Activated CD4-positive, alpha-beta T cell treated with anti-CD3 and anti-CD28 coated beads, Interleukin-2, amount 50 U/mL, for 1 hour (primary cell): ENCODE results near the gene GTF2H2C.
"Not testable (repeated sequence)": the region's sequence is repeated elsewhere in the genome, so short reads cannot be mapped to it uniquely, and the experiment has no call there.

Experiments
- DNase-seq: peaks from one replicate; pipeline ENCODE4 v3.0.0-alpha.2; 2020

GTF2H2C gene

GRCh38 chr5:69568072-69568471 is 8.1 kb downstream of the GTF2H2C start:
- DNase-seq, result not testable (repeated sequence)

- not testable (repeated sequence) for DNase-seq
Observed at GRCh38 chr5:69583356-69583755, 23.4 kb downstream of the GTF2H2C start.

- not testable (repeated sequence) for DNase-seq
Observed at GRCh38 chr5:69596114-69596840, 36.3 kb downstream of the GTF2H2C start.

- not testable (repeated sequence) for DNase-seq
Observed at GRCh38 chr5:69601947-69602346, 42.0 kb downstream of the GTF2H2C start.

- DNase-seq, result not testable (repeated sequence)
Observed at GRCh38 chr5:69606839-69607238, 46.8 kb downstream of the GTF2H2C start.

- not testable (repeated sequence) for DNase-seq
Observed at GRCh38 chr5:69607750-69608149, 47.8 kb downstream of the GTF2H2C start.

- not testable (repeated sequence) for DNase-seq
Observed at GRCh38 chr5:69608861-69609496, 49.0 kb downstream of the GTF2H2C start.

GRCh38 chr5:69614843-69615242 is 54.9 kb downstream of the GTF2H2C start:
- DNase-seq, result not testable (repeated sequence)

GRCh38 chr5:69631879-69632278 is 71.9 kb downstream of the GTF2H2C start:
- not testable (repeated sequence) for DNase-seq
